HG03378 (cell line): Measurements from ENCODE around the gene CFAP100.

Source experiments
- ATAC-seq: cut with Tn5 transposase; IDR thresholded peaks from one replicate; pipeline ENCODE4 v1.9.1; 2021; ENCODE audit warnings: mild to moderate bottlenecking, moderate library complexity; ENCODE audit not compliant: unreplicated experiment

Gene CFAP100

DNA sequence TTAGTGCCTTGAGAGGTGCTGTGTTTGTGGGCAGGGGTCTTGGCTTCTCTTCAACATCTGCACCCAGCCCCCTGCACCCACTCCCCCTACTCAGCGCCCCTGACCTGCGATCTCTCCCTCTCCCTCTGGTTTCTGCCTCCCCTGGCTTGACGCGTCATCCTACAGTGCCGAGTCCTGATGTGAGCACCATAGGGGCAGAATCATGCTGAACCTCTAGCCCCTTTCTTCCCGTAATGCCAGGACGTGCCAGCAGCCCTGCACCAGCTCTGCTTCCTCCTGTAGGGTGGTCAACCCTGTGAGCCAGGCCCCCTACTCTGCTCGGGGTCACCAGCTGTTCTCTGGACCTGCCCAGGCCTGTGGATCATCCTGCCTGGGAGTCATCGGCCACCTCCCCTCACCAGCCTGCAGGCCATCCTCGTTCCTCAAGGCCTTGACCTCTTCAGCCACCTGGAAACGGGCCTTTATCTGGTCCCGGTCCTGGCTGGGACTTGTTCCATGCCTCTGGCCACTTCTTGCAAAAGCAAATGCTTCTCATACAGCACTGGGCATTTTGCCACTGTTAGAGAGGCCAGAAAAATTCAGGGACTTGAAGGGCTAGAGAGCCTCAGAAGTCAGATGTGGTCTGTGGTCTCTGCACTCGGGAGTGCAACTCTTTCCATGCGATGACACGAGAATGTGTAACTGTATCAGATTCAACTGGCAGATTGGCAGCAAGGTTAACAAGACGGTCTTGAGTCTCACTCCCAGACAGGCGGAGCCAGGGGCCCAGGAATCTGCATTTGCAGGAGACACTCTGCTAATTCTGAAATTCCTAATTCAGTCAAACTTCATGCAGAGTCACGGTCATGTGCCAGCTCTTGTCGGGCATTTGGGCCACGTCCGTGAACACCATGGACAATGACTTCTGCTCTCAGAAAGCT lies 20.8 kb upstream of the CFAP100 start:
- no peak for ATAC-seq

DNA sequence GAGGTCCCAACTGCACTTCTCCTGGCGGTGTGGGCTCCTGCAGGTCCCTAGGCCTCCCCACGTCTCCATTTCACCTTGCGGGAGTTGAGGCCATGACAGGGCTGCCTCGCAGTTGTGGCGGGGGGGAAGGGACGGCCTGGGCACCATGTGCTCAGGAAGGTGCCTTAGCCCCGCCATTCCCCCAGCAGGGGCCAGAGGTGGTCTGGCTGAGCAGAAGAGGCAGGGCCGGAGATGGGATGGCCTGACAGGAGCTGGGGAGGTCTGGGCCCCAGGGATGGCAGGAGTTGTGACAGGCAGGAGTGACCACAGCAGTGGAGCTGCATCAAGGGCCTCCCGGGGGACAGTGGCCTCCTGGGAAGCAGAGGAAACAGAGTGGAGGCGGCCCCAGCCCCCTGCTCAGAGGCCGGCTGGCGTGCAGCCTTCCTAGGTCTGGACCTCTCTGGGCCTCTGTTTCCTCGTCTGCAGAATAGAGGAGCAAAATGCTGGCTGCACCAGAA lies 18.8 kb upstream of the CFAP100 start:
- ATAC-seq: no peak

DNA sequence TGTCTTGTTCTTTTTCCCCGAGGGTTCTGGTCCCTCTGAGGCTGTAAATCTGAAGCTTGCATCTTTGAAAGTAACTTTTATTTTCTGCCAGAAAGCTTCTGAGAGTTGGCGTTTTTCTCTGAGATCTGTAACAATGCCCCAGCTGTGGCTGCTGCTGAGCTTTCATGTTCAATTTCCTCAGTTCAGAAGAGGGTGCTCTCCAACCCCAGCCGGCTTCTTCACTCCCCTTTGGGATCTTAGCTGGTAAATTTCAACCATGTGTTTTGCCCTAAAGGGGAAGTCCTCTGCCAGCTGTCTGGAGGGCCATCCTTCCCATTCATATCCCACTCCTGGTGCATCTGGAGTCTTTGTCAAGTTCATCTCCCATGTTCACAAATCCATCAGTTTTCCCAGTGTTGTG lies 18.3 kb upstream of the CFAP100 start:
- no peak for ATAC-seq

DNA sequence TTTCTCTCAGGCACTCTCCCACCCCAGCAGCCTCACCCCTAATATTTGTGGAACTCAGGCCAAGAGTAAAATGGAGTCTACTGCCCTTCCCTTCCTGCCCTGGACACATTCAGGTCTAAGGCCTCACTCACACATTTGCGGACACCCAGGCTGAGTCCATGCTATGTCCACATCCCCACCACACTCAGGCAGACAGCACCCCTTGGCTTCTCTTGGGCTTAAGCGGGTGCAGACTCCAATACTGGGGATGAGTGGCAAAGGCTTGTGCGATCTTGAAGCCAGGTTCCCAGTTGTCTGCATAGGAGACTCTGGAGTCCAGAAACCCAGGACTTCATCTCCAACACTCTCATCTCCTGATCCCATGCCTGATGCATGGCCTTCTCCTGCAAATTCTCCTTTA lies 17.5 kb upstream of the CFAP100 start:
- no peak for ATAC-seq

DNA sequence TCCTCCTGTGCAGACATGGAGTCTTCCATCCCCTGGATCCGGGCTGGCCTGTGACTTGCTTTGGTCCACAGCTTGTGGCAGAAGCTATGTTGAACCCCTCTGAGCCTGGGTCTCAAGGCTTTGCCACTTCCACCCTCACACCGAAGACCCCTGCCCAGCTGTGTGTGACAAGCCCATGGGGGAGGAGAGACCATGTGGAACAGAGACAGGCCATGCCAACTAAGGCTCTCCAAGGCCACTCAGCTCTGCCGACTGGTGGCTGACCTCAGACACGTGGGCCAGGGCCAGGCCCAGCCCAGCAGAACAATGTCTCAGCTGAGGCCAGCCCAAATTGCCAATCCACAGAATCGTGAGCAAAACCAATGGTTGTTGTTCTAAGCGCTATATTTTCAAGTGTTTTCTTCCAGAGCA lies 16.4 kb upstream of the CFAP100 start:
- no peak for ATAC-seq

DNA sequence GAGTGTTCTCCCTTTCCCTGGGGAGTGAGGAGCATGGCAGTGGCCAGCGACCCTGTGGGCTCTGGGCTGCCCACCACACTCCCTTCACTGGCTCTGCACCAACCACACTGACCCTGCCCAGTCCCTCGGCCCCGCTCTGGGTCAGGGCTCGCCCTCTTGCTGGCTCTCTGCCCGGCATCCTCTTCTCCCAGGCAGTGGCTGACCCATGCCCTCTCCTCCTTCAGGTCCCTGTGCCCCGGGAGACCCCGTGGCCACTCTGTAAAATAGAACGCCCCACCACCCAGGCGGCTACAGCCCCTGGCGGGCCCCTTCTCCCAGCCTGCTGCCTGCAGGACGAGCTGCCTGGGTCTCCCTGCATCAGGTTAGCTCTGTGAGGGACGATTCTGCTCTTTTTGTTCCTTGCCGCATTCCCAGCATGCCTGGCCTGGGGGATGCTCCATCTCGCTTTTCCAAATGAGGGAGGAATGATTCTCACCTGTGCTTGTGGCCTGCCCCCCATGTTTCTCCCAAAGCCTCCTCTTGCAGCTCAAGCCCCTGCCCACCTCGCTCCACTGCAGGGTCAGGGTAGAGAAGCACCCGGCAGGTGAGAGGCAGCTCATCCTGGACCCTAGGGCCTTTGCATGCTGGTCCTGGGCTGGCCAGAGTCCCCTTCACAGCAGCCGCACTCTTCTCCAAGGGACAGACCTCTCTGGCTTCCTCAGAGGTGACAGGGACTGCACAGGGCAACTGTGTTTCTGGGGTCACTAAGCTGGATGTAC lies 14.5 kb upstream of the CFAP100 start:
- no peak for ATAC-seq

DNA sequence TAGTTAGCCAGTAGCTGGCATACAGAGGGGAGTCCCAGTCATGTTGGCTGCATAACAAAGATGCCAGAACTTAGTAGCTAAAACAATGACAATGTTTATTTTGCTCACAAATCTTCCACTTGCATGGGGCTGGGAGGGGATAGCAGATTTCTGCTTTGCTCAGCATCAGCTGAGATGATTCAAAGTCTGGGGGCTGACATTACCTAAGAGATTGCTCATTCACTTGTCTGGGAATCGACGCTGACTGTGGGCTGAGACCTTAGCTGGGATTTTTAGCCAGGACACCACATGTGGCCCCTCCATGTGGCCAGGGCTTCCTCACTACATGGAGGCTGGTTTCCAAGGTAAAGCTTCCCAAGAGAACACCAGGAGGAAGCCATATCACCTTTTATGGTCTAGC lies 12.7 kb upstream of the CFAP100 start:
- ATAC-seq: no peak

DNA sequence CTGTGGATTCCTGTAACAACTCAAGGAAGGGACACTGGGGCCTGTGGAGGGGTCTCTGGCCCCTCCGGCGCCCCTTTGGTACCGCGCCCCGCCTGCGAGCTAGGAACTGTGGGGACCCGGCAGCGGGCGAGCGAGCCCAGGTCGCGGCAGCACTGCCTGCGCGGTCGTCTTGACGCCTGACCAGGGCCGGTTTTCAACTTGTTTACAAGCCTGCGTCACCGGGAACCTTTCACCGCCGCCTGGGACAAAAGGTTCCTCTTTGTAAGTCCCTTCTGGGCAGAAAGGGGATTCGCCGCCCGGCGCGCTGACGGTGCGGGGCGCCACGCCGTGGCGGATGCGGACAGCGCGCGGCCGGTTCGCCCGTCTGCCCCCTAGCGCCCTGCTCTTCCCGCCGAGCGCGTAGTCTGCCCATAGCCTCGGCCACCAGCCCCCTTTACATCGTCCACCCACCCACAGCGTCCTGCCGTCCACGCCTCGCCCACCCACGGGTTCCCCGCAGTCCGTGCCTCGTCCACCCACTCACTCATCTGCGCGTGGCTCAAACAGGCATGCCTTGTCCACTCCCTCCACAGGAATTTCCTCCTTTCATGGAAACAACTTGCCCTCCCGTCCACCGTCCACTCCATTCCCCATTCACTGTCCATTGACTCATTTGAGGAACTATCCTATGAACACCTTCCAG lies 5.5 kb upstream of the CFAP100 start:
- ATAC-seq: no peak

DNA sequence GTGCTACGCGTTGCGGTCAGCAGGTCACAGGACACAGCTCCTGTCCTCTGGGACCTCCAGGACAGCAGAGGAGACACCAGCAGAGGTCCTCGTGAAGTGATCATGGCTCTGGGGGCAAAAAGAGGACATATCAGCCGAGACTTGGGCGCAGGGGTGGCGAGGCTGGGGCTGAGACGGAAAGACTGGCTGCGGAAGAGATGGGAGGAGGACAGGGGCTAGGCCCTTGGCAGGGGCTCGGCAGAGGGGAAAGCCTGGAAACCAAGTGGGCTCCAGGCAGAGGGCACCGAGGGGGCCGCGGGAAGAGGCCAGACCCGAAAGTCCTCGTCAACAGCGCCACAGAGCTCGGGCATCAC lies 4.9 kb upstream of the CFAP100 start:
- no peak for ATAC-seq

DNA sequence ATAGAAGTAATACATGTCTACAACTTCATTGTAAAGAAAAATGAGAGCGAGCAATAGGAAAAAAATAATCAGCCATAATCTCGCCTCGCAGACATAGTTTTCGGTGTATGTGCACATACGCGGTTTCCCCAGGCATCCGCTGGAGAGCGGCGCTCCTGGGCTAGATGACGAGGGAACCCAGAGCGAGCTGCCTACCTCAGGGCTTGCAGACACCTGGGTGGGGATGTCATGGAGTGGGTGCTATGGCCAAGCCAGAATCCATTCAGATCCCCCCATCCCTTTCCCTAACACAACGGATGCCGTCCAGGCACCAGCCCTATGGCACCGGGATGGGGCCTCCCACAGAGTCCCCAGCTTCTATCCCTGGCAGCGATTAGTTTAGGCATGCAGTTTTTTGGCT lies 4.5 kb upstream of the CFAP100 start:
- ATAC-seq: no peak

DNA sequence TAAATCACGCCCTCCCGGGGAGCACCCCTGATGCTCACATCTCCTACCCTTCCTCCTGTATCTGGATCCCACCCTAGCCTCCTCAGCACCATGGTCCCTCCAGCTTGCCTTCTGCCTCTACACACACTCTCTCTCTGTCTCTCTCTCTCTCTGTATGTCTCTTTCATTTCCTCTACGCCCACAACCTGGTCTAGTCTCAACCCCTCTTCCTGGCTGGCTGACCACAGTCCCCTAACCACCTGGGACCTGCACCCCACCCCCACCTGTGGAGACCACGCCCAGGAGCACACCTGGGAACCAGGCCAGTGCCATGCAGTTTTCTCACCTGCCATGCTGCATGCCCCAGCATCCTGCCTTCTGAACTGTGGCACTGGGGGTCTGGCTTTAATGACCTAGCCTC lies 4.0 kb upstream of the CFAP100 start:
- no peak for ATAC-seq

DNA sequence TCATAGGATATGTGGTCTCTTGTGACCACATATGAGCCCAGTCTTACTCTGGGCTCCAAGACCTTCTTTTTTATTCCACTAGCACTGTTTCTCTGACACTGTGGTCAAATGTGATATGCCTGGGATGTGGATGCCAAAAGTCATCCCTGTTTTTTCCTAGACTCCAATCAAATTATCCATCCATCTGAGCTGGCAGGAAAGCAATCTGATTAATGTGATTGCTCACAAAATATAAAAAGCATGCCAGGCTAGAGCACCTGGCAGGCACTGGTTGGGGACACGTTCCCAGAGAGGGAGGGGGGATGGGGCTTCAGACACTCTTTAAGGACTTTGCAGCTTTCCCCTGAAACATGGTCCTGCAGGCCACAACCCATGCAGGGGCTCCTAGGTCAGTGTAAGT lies 3.1 kb upstream of the CFAP100 start:
- ATAC-seq: no peak

DNA sequence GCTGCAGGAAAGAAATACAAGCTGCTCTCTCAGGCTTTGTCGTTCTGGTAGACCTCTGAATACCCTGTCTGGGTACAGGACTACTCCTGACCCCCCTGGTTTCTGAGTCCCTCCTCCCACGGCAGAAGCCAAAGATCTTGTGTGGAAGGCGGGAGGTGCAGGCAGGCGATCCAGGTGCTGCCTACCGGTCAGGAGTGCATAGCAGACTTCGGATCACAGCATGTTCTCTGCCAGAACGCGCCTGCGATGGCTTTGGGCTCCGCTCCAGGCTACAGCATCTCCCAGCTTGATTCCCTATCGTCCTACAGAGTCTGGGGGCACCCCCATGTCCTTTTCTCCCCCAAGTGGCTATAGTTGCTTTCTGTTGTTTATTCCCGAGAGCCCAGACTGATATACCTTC lies 2.5 kb upstream of the CFAP100 start:
- no peak for ATAC-seq

DNA sequence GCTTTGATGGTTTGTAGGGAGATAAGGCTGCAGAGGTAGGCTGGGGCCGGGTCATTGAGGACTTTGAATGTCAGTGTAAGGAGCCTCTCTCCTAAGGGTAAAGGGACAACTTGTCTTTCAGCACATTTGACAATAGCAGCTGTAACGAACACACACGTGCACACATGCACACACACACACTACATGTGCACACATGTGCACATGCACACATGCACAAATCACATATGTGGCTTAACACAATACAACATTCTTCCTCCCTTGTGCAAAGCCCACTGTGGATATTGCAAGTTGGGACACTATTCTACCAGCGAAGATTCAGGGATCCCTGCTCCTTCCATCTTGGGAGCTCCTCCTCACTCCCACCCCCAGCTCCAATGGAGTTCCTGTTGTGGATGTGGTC lies 1.1 kb upstream of the CFAP100 start:
- no peak for ATAC-seq

DNA sequence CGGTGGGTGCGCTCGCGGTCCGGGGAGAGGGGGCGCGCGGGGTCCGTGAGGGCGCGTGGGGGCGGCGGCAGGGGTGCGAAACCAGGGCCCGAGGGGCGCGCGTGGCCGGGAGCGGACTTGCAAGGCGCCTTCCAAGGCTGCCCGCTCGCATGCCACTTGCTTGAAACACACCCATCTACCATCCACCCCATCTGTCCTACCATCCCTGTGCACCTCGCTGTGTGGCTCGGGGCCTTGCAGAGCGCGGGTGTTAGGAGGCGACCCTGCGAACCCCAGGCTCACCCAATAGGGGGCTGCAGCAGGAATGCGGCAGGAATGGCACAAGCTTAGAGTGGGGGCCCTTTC lies 240 bp downstream of the CFAP100 start:
- ATAC-seq: no peak

DNA sequence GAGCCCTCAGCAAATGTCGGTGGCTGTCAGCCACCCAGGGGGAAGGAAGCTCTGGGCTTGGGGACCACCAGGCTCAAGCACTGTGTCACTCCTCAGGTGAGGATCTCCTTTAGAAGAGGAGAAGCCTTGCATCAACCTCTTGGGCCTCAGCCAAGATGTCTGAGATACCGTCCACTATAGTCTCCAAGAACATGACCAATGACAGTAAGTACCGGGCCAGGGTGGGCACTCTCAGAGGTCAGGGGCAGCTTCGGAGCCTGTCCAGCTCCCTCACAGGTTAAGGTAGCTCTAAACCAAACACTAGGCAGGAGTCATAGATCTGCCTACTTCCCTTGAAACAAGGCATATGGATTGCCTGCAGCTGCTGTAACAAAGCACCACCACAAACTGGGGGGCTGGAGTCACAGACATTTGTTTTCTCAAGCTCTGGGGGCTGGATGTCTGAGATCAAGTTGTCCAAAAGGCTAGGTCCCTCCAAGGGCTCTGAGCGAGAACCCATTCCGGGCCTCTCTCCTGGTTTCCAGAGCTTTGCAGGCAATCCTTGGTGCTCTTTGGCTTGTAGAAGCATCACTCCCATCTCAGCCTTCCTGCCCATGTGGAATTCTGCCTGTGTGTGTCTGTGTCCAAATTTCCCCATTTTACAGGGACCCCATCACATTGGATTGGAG lies 1.3 kb downstream of the CFAP100 start:
- ATAC-seq: no peak

DNA sequence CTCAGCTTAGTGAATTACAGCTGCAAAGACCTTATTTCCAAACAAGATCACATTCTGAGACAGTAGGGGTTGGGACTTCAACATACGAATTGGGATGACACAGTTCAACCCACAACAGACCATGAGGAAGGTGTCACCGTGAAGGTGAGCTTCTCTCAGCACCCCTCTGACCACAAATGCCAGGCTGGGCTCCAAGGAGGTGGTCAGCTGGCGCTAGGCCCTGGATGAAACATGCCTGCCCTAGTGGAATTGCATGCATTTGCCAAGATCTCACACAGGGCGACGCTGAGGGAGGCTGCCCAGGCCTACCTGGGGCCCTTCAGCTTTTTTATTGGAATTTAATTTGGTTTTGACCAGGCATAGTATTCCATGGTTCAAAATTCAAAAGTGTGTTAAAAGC lies 1.8 kb downstream of the CFAP100 start:
- no peak for ATAC-seq

DNA sequence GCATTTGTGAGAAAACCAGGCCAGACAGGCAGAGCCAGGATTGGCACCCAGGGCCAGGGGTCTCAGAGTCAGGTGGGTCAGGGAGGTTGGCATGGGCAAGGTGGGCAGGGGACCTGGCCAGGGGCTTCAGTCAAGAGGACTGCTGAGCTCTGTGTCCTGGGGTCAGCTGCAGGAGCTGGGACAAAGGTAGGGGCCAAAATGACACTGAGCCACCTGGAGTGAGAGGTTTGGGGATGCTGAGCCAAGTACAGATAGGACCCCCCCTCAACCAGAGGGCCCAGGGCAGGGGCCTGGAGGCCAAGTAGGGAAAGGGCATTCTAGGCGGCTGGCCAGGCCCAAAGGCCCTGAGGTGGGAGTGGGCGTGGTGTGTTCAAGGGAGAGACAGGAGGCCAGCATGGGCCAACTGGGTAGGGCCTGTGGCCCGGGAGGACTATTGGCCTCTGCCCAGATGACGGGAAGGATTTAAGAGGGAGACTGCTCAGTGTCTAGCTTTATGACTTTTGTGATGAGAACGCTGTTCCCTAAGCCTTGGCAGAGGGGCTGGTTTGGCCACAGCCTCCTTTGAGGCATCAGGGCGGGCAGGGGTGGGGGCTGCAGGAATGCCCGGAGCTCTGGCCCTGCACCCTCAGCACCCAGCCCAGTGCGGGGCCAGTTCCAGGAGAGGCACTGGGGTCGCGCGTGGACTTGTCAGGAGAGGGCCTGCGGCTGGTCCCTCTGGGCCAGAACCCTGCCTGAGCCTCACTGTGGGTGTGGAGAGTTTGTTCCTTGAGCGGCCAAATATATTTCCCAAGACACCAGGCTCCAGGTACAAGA lies 3.1 kb downstream of the CFAP100 start:
- no peak for ATAC-seq

DNA sequence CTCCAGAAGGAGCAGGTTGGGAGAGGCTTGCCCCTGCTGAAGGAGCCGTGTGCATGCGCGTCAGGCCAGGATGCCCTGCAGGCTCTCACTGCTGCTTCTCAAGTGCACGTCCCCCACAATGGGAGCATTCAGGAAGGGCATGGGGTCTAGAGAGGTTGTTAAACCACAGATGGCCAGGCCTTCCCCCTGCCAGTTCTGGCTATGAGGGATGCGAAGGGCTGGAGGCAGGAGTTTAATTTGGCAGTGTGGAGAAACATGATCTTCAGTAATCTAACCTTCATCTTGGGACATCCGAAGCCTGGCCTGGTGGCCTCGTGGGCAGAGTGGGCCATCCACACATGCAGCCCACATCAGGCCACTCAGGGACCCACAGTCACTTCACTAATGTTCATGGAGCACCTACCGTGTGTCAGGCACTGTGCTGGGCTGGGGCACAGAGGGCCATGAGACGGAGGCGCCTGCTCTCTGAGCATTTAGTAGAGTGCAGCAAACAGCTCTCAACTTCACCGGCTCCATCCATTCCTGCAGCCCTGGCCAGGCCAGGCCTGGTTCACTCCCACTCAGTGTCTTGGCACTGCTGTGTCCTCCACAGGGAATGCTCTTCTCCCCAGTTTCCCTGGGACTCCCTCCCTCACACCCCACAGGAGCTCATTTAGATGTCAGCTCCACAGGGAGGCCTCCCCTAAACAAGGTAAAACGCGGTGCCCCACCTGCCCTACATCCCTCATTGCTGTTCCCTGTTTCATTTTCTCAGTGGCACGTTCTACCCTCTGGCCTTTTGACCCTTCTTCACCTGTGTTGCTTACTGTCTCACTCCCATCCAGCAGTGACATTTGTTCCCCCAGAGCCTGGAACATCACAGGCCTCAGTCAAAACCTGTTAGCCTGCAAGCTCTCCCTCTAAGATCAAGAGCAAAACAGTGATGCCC lies 4.0 kb downstream of the CFAP100 start:
- no peak for ATAC-seq
